ENCODE results near the gene SLC30A2.

SLC30A2 gene

GRCh38 chr1:25994402-25995150 lies 51.3 kb downstream of the SLC30A2 start:
- no peak for DNase-seq

- DNase-seq = no peak
Observed at GRCh38 chr1:25993197-25993951, 52.5 kb downstream of the SLC30A2 start.

- no peak for DNase-seq
Observed at GRCh38 chr1:25992689-25993171, 53.2 kb downstream of the SLC30A2 start.

GRCh38 chr1:25991937-25992688 lies 53.8 kb downstream of the SLC30A2 start:
- no peak for DNase-seq

- DNase-seq = peak; percentile 39
Observed at GRCh38 chr1:25990702-25991395, 55.1 kb downstream of the SLC30A2 start.

GRCh38 chr1:25990251-25990650 lies 55.7 kb downstream of the SLC30A2 start:
- no peak for DNase-seq

GRCh38 chr1:25989440-25990234 lies 56.3 kb downstream of the SLC30A2 start:
- DNase-seq = no peak

- DNase-seq = no peak
Observed at GRCh38 chr1:25987951-25988350, 58.0 kb downstream of the SLC30A2 start.
